ENCODE data around the gene GSTM4.
"Not testable (repeated sequence)": the region's sequence is repeated elsewhere in the genome, so short reads cannot be mapped to it uniquely, and the experiment has no call there.

The GSTM4 gene

DNA sequence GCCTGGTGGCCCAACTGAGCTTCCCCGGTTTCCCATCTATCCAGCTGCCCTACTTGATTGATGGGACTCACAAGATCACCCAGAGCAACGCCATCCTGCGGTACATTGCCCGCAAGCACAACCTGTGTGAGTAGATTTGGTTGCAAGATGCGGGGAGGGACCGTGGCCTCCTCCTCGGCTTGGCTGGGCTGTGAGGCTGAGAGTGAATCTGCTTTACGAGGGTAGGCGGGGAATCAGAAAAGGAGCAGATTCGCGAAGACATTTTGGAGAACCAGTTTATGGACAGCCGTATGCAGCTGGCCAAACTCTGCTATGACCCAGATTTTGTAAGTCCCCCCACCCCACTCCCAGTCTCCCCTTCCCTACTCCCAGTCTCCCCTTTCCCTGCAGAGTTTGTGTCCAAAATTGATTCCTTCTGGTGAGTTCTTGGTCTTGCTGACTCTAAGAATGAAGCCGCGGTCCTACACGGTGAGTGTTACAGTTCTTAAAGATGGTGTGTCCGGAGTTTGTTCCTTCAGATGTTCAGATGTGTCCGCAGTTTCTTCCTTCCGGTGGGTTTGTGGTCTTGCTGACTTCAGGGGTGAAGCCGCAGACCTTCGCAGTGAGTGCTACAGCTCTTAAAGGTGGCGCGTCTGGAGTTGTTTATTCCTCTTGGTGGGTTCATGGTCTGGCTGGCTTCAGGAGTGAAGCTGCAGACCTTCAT is 13.5 kb downstream of the GSTM4 start:
- DNase-seq, result no peak

DNA sequence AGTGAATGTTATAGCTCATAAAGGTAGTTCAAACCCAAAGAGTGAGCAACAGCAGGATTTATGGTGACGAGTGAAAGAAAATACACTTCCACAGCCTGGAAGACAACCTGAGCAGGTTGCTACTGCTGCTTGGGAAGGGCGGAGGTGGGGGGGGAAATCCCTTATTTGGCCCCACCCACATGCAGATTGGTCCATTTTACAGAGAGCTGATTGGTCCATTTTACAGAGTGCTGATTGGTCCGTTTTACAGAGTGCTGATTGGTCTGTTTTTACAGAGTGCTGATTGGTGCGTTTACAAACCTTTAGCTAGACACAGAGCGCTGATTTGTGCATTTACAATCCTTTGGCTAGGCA is 14.0 kb downstream of the GSTM4 start:
- DNase-seq, result not testable (repeated sequence)

DNA sequence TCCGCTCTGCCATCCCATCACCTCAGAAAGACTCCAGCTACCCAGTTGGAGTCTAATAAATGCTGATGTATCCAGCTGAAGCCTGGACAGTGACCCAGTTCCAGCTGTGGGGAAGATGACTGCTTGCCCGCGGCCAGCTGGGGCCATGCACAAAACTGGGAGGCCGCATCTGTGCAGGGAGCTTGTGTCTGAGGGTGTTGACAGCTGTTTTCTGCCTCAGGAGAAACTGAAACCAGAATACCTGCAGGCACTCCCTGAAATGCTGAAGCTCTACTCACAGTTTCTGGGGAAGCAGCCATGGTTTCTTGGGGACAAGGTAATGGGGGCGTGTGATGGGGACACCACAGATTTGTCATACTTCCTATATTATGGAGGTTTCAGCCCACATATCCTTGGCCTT is 15.2 kb downstream of the GSTM4 start:
- DNase-seq, result no peak

DNA sequence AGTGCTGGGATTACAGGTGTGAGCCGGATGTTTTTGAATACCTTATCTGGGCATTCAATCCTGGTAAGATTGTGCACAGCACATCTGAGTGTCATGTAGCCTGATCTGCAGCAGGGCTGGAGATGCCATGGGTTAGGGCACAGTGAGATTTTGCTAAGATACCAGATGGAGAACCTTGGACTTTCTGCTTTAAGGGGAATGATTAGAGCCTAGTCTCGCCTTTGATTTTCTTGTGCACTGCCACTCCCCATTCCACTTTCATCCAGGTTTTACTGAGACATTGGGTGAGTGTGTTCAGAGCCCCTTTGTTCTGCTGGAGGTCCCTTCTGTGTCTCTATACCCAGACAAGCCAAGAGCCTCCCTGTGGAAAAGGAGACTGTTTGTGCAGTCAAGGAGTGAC is 18.0 kb downstream of the GSTM4 start:
- DNase-seq, result not testable (repeated sequence)

DNA sequence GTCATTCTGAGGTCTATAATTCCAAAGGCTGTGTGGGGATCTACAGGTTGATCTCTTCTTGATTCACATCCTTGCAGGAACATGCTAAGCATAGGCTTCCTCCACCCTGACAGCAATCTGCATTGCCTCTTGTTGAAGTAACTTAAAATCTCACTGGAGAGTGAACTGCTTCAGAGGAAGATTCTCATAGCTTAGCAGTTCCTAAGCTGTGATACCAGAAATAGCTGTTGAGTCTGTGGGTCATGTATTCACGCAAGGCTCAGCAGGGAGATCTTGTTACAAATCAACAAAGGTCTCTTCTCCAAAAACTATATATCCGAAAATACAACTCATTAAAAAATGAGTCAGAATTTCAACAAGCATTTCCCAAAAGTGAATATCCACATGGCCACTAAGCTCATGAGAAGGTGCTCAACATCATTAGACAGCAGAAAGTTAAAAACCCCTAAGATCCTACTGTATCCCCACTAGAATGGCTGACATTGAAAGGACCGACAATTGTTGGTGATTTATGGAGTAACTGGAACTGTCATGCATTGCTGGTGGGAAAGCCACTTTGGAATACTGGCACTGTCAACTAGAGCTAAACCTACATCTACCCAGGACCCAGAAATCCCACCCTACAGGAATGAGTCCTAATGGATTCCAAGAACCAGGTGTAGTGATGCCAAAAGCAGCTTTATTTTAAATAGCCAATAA is 20.9 kb downstream of the GSTM4 start:
- DNase-seq, result not testable (repeated sequence)

DNA sequence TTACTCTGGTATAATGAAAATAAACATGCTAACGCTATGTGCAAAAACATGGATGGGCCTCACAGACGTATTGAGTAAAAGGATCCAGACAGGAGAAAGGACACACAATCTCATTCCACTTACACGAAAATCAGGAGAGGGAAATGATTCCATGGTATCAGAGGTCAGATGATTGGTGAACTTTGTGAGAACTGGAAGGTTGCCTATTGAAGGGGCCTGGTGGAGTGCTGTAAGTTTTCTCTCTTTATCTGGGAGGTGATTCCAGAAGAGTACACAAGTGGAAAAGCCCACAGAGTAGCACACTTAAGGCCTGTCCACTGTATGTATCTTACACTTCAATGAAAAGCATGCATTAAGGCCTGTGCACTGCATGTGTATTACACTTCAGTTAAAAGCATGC is 21.6 kb downstream of the GSTM4 start:
- DNase-seq, result no peak

DNA sequence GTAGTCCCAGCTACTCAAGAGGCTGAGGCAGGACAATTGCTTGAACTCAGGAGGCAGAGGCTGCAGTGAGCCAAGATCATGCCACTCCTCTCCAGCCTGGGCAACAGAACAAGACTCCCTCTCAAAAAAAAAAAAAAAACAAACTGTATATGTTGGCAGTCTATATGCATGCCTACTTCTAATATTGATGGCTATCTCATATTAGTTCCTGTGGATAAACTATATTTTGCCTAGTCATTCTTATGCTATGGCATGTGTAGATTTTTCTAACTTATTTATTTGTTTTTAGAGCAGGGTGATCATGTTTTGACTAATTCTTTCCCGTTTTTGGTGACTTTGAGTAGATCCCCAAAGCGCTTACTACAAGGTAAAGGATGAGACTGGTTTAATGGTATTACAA is 22.7 kb downstream of the GSTM4 start:
- DNase-seq, result not testable (repeated sequence)

DNA sequence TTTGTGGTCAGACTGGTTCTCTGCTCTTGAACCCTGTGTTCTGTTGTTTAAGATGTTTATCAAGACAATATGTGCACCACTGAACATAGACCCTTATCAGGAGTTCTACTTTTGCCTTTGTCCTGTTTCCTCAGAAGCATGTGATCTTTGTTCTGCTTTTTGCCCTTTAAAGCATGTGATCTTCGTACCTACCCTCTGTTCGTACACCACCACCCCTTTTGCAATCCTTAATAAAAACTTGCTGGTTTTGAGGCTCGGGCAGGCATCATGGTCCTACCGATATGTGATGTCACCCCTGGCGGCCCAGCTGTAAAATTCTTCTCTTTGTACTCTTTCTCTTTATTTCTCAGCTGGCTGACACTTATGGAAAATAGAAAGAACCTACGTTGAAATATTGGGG is 28.9 kb downstream of the GSTM4 start:
- DNase-seq, result not testable (repeated sequence)

DNA sequence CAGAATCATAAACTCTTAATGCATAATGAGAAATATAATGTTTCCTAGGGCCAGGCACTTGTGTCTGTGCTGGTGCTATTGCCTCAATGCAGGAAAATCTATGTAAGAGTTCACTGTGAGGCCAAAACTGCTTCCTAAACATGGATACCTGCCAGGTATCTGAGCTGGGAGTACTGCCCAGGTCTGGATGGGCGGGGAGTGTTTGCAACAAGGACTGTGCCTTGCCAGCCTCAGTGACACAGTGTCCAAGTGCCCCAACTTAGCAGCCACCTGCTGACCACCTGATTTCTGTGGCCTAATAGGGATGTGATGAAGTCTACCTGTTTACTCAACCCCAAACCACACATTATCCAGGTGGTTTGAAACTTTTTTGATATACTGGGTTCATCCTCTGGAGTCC is 29.5 kb downstream of the GSTM4 start:
- not testable (repeated sequence) for DNase-seq

DNA sequence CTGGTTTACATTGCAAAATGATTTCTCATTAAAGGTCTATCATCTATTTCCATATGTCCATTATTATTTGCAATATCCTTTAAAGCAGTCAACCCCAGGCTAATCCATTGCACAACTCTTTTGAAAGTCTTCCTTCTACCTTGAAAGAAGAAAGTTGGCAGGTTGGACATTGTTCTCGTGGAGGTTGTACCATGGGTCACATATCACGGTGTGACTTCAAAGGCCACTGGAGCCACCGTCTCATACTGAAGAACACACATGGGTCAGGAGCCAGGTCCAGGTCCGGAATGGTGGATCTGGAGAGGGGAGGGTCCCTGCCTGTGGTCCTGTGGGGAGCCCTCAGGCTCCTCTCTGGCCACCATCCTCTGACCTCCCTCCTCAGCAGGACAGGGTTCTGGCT is 30.0 kb downstream of the GSTM4 start:
- DNase-seq, result not testable (repeated sequence)

DNA sequence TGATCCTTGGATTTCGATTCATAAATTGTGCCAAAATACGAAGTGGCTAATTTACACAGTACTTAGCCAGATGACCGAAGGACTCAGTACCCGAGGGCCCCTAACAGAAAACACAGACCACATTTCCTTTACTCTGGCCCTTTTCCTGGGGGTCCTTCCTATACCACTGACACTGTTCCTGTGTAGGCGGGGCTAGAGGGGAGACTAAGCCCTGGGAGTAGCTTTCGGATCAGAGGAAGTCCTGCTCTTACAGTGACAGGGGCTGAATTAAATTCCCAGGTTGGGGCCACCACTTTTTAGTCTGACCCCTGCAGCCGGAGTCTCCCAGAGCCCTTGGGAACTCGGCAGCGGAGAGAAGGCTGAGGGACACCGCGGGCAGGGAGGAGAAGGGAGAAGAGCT is 31.2 kb downstream of the GSTM4 start:
- DNase-seq, result not testable (repeated sequence)

DNA sequence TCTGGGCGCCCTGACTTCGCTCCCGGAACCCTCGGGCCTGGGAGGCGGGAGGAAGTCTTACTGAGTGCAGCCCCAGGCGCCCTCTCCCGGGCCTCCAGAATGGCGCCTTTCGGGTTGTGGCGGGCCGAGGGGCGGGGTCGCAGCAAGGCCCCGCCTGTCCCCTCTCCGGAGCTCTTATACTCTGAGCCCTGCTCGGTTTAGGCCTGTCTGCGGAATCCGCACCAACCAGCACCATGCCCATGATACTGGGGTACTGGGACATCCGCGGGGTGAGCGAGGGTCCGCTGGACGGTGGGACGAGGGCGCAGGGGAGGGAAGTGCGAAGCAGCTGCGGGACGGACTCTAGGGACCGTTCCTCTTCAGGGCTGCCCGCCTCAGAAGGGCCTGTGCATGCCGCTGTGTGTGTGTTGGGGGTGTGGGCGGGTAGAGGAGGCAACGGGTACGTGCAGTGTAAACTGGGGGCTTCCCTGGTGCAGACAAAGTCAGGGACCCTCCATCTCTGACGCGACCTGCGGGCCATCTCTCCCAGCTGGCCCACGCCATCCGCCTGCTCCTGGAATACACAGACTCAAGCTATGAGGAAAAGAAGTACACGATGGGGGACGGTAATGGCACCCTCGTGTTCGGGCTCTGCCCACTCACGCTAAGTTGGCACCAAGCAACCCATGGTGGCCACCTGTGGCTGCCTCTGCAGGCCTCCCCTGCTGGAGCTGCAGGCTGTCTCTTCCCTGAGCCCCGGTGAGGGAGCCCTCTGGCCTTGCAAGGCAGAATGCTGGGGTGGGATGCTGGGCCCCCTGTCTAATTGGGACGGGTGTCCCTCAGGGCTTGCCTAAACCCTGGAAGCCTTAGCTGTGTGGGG is 32.0 kb downstream of the GSTM4 start, which contains the start of gene GSTM1:
Gene GSTM1, plus strand, starts transcription at position 177 of the 859 bp plus-strand sequence. Its CDS starts 57 bp downstream, at position 234.
- DNase-seq, result no peak

DNA sequence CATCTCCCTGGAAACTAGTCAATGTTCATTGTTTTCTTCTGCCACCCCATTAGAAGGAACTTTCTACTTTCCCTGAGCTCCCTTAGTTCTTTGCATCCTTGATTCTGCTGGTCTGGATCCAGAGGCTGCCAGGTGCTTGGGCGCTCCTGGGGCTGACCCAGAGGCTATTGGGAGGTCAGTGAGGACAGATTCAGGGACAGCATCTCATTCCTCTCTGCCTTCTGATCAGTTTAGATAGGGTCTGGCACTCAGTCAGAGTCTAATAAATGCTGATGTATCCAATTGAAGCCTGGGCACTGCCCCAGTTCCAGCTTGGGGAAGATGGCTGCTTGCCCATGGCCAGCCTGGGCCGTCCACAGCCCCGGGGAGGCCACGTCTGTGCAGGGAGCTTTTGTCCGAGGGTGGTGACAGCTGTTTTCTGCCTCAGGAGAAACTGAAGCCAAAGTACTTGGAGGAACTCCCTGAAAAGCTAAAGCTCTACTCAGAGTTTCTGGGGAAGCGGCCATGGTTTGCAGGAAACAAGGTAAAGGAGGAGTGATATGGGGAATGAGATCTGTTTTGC is 34.0 kb downstream of the GSTM4 start:
- DNase-seq, result no peak

DNA sequence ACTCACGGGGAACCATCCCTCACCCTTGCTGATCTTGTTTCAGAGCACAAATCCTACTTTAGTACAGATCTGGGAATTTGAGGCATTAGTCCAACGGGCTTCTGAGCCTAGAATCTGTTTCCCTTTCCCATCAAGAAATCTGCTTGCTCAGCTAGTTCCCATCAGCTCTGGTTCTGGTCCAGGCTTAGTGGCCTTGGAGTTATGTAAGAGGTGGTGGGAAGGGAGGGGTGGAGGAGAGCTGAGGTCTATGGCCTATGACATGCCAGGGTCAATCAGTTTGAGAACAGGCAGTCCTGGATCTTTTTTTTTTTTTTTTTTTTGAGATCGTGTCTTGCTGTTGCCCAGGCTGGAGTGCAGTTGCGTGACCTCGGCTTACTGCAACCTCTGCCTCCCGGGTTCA is 35.9 kb downstream of the GSTM4 start:
- no peak for DNase-seq

DNA sequence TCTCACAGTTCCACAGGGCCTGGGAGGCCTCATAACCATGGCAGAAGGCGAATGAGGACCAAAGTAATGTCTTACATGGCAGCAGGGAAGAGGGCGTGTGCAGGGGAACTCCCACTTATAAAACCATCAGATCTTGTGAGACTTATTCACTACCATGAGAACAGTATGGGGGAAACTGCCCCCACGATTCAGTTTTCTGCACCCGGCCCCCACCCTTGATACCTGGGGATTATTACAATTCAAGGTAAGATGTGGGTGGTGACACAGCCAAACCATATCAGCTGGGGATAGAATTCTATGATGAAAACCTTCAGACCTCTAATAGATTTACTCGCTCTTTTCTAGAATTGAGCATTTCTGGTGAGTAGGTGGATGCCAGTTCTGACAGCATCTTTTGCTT is 38.5 kb downstream of the GSTM4 start:
- not testable (repeated sequence) for DNase-seq

DNA sequence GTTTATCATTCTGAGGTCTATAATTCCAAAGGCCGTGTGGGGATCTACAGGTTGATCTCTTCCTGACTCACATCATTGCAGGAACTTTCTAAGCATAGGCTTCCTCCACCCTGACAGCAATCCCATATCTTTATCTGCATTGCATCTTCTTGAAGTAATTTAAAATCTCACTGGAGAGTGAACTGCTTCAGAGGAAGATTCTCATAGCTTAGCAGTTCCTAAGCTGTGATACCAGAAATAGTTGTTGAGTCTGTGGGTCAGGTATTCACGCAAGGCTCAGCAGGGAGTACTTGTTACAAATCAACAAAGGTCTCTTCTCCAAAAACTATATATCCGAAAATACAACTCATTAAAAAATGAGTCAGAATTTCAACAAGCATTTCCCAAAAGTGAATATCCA is 39.2 kb downstream of the GSTM4 start:
- DNase-seq, result not testable (repeated sequence)

DNA sequence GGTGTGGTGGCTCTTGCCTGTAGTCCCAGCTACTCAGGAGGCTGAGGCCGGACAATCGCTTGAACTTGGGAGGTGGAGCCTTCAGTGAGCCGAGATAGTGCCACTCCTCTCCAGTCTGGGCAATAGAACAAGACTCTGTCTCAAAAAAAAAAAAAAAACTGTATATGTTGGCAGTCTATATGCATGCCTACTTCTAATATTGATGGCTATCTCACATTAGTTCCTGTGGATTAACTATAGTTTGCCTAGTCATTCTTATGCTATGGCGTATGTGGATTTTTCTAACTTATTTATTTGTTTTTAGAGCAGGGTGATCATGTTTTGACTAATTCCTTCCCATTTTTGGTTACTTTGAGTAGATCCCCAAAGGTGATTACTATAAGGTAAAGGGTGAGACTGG is 41.2 kb downstream of the GSTM4 start:
- no peak for DNase-seq

DNA sequence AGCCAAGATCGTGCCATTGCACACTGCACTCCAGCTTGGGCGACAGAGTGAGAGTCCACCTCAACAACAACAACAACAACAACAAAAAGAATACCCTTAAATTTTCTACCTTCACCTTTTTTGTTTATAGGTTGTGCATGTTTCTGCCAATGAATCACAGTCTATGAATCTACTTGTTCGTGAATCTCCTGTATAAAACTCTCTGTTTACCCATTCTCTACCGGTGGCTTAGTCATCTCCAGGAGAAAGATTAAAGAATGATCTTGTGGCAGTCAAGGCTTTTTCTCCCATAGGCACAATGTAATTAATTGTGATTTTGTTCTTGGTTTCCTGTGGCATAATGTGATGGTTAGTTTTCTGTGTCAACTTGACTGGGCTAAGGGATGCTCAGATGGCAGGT is 42.0 kb downstream of the GSTM4 start:
- DNase-seq, result not testable (repeated sequence)

DNA sequence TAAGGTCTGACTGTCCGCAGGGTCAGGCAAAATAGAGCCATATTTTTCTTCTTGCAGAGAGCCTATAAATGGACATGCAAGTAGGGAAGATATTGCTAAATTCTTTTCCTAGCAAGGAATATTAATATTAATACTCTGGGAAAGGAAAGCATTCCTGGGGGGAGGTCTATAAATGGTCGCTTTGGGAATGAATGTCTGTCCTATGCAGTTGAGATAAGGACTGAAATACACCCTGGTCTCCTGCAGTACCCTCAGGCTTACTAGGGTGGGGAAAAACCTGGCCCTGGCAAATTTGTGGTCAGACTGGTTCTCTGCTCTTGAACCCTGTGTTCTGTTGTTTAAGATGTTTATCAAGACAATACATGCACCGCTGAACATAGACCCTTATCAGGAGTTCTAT is 47.0 kb downstream of the GSTM4 start:
- DNase-seq, result not testable (repeated sequence)

DNA sequence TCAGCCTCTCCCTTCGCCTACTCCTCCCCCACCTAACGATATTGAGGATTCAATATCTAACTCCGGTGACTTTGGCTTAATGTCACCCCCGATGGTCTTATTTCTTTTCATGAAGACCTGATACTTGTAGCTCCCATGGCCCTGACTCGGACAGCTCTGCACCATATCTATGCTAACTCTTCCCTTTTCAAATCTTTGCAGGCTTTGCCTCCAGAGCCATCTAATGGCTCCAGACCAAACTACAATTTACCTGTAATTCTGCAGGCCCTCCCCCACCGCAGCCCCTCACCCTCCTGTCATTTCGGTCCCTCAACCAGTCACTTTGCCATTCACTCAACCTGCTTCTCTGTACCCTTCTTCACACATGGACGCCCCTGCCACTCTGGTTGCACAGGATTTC is 48.3 kb downstream of the GSTM4 start:
- DNase-seq, result no peak

DNA sequence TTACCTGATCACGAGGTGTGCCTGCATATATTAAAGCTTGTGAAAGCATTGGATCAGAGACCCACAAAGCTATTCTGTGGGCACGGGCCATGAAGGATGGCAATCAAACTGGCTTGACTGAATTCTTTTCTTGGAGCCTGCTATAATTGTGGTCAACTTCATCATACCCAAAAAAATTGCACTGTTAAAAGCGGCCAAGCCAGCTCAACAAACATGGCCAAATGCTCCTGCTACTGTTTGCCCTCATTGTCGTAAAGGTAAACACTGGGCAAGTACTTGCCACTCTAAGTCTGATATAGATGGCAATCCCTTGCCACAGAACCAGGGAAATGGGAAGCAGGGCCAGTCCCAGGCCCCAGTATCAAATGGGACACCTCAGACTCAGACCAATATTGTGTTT is 49.5 kb downstream of the GSTM4 start:
- DNase-seq, result no peak

DNA sequence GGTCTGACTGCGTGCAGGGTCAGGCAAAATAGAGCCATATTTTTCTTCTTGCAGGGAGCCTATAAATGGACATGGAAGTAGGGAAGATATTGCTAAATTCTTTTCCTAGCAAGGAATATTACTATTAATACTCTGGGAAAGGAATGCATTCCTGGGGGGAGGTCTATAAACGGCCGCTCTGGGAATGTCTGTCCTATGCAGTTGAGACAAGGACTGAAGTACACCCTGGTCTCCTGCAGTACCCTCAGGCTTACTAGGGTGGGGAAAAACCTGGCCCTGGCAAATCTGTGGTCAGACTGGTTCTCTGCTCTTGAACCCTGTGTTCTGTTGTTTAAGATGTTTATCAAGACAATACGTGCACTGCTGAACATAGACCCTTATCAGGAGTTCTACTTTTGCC is 53.0 kb downstream of the GSTM4 start:
- not testable (repeated sequence) for DNase-seq

DNA sequence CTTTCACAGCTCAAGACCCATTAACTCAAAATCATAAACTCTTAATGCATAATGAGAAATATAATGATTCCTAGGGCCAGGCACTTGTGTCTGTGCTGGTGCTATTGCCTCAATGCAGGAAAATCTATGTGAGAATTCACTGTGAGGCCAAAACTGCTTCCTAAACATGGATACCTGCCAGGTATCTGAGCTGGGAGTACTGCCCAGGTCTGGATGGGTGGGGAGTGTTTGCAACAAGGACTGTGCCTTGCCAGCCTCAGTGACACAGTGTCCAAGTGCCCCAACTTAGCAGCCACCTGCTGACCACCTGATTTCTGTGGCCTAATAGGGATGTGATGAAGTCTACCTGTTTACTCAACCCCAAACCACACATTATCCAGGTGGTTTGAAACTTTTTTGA is 53.9 kb downstream of the GSTM4 start:
- not testable (repeated sequence) for DNase-seq
